Upper lobe of right lung (tissue), 1 donor: ENCODE data around the gene MFSD6L. TPM values are rescaled to one million over a fixed set of nuclear protein-coding genes. Genes with fewer than 3 reads are reported as not detected.

Source experiments
- ATAC-seq: fragments of 200-7000 bp; cut with Tn5 transposase; one replicate; pipeline ENCODE4 v1.9.1; 2020; ENCODE audit warnings: mild to moderate bottlenecking, moderate library complexity
- DNase-seq: peaks from one replicate; pipeline ENCODE4 v3.0.0-alpha.2; 2020
- H3K27ac ChIP-seq: fragments of 200-600 bp; one replicate; pipeline ENCODE4 v1.8.0; 2022
- H3K27me3 ChIP-seq: fragments of 200-600 bp; one replicate; pipeline ENCODE4 v1.8.0; 2022; ENCODE audit warnings: mild to moderate bottlenecking
- H3K36me3 ChIP-seq: fragments of 200-600 bp; one replicate; pipeline ENCODE4 v1.8.0; 2022
- H3K4me1 ChIP-seq: fragments of 200-600 bp; one replicate; pipeline ENCODE4 v1.8.0; 2022
- H3K4me3 ChIP-seq: fragments of 200-600 bp; one replicate; pipeline ENCODE4 v1.8.0; 2022; ENCODE audit warnings: mild to moderate bottlenecking
- H3K9me3 ChIP-seq: fragments of 200-600 bp; one replicate; pipeline ENCODE4 v1.8.0; 2022
- intact Hi-C: fragments of 100-400 bp; cut with DNase I; formaldehyde crosslinking; loops from one replicate; pipeline ENCODE4 v1.11.0; 2022
- total RNA-seq: library from RNA; stranded (reverse); fragmentation: NEBNext Ultra II Directional; extraction: Animal tissue kit (Norgen Biotek cat#: 25700); gene quantifications from one replicate; pipeline ENCODE4 v1.2.1, GENCODE V29; 2021
- TF ChIP-seq, protein P1 (sequence below): fragments of 200-600 bp; IDR thresholded peaks from one replicate; pipeline ENCODE4 v1.8.0; 2022; ENCODE audit warnings: antibody characterized with exemption
- donor health status: DM: no; HTN: yes; CAD: no; lungs with severe emphysema.

MFSD6L gene
- total RNA-seq, 1 donor from 2014 or later, result 0.41 TPM

- ATAC-seq, result no peak
- H3K27me3 ChIP-seq, result peaks cover 3% of the 10 kb centered on the region
- no peaks in the 10 kb centered on the region for H3K4me1 ChIP-seq
- intact Hi-C loops, result no loop called here
- H3K4me3 ChIP-seq, result no peak overlapping the region
- H3K9me3 ChIP-seq, result no peaks in the 10 kb centered on the region
- no peak overlapping the region for H3K27ac ChIP-seq
- H3K36me3 ChIP-seq, result no peaks in the 10 kb centered on the region
- no peak for DNase-seq
- TF ChIP-seq, protein P1, sequence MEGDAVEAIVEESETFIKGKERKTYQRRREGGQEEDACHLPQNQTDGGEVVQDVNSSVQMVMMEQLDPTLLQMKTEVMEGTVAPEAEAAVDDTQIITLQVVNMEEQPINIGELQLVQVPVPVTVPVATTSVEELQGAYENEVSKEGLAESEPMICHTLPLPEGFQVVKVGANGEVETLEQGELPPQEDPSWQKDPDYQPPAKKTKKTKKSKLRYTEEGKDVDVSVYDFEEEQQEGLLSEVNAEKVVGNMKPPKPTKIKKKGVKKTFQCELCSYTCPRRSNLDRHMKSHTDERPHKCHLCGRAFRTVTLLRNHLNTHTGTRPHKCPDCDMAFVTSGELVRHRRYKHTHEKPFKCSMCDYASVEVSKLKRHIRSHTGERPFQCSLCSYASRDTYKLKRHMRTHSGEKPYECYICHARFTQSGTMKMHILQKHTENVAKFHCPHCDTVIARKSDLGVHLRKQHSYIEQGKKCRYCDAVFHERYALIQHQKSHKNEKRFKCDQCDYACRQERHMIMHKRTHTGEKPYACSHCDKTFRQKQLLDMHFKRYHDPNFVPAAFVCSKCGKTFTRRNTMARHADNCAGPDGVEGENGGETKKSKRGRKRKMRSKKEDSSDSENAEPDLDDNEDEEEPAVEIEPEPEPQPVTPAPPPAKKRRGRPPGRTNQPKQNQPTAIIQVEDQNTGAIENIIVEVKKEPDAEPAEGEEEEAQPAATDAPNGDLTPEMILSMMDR, result no peak
Observed at GRCh38 chr17:8822401-8823035, 23.4 kb upstream of the MFSD6L start.

GRCh38 chr17:8821446-8822105 is 22.4 kb upstream of the MFSD6L start:
- Histone ChIP-seq H3K36me3 (no peaks in the 10 kb centered on the region), H3K27ac (no peak overlapping the region), H3K4me3 (no peak overlapping the region), H3K9me3 (no peaks in the 10 kb centered on the region), H3K4me1 (no peaks in the 10 kb centered on the region), H3K27me3 (peaks cover 3% of the 10 kb centered on the region)
- TF ChIP-seq, protein P1, result no peak
- intact Hi-C loops, result no loop called here
- ATAC-seq (no peak), DNase-seq (no peak)

GRCh38 chr17:8820311-8821010 is 21.3 kb upstream of the MFSD6L start:
- Histone ChIP-seq H3K4me3 (no peak overlapping the region), H3K27ac (no peak overlapping the region), H3K36me3 (no peaks in the 10 kb centered on the region), H3K27me3 (peaks cover 3% of the 10 kb centered on the region), H3K4me1 (no peaks in the 10 kb centered on the region), H3K9me3 (no peaks in the 10 kb centered on the region)
- intact Hi-C loops, result no loop called here
- DNase-seq (no peak), ATAC-seq (no peak)
- TF ChIP-seq, protein P1, result no peak

DNA sequence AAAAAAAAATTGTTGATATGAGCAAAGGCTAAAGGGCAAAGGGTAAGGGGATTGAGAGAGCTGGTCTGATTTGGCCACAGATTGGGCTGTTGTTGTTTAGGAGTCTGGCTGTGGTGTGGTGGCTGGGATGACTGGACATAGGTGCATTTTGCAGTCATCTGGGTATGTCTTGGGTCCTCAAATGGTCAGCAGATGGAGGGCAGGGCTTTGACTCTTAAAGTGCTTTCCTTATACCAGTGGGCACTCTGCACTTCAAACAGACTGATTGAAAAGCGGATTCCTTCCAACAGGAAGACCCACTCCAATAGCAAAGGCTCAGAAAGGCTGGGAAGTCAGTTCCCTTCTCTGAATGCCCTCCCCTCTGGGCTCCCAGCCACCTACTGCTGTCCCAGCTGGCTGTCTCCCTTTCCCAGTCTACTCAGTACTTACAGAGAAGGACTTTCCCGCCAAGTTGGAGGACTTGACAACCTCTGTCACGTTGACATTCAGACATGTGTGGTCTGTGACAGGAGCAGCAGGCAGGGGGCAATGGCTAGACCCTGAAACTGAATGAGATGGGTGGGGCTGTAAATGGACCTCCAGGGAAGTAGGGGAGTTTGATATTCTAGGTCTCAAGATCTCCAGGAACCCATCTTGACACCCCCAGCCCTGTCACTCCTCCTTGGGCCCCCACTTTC is 19.6 kb upstream of the MFSD6L start:
- Histone ChIP-seq H3K27me3 (peaks cover 8% of the 10 kb centered on the region), H3K36me3 (no peaks in the 10 kb centered on the region), H3K4me1 (no peaks in the 10 kb centered on the region), H3K27ac (no peak overlapping the region), H3K4me3 (no peak overlapping the region), H3K9me3 (no peaks in the 10 kb centered on the region)
- DNase-seq, result no peak
- intact Hi-C loops, result no loop called here
- TF ChIP-seq, protein P1, result no peak
- no peak for ATAC-seq

DNA sequence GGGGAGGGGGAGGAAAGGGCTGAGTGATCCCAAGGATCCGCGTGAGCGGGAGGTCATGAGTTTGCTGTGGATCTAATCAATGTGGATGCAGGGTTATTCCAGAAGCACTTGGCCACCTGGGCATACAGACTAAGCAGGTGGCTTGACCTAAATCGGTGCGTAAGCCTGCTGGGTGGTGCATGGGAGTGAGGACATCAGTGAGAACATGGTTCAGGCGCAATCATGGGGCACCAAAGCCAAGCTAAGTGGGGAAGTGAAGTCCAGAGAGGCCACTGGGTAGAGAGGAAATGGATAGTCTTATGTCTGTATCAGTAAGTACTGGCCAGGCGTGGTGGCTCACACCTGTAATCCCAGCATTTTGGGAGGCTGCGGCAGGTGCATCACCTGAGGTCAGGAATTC is 18.9 kb upstream of the MFSD6L start:
- Histone ChIP-seq H3K27me3 (peaks cover 16% of the 10 kb centered on the region), H3K4me3 (no peak overlapping the region), H3K4me1 (no peaks in the 10 kb centered on the region), H3K9me3 (no peaks in the 10 kb centered on the region), H3K27ac (no peak overlapping the region), H3K36me3 (no peaks in the 10 kb centered on the region)
- ATAC-seq, result no peak
- intact Hi-C loops, result no loop called here
- TF ChIP-seq, protein P1, result no peak
- DNase-seq, result no peak
